GM23338 (cell line): ENCODE measurements around the gene PPP2R5A. TPM values are rescaled to one million over a fixed set of nuclear protein-coding genes. Genes with fewer than 3 reads are reported as not detected.
A peak's percentile ranks its signal among the peaks of the same experiment; 100 is the strongest.

ENCODE experiments used
- ATAC-seq: fragments of 200-7000 bp; cut with Tn5 transposase; 3 replicates; pipeline ENCODE4 v1.9.1; 2020
- DNase-seq: peaks from one replicate; pipeline ENCODE4 v3.0.0-alpha.2; 2015; ENCODE audit warnings: low spot score
- H2AFZ ChIP-seq: fragments of 200-600 bp; sonication (generic); 2 replicates; pipeline ENCODE4 v1.8.0; 2016; ENCODE audit warnings: antibody characterized with exemption, mild to moderate bottlenecking, moderate library complexity
- H3F3A ChIP-seq: fragments of 200-600 bp; sonication (generic); replicated peaks from 2 replicates; pipeline ENCODE4 v1.8.0; 2017; ENCODE audit warnings: antibody characterized with exemption, mixed run types, low read depth
- H3K27ac ChIP-seq: fragments of 200-600 bp; sonication (generic); 2 replicates; pipeline ENCODE4 v1.6.1; 2016; ENCODE audit warnings: low read depth
- H3K27me3 ChIP-seq: fragments of 200-600 bp; sonication (generic); 2 replicates; pipeline ENCODE4 v1.8.0; 2016; ENCODE audit warnings: mild to moderate bottlenecking, mixed run types, moderate library complexity; ENCODE audit not compliant: insufficient read depth
- H3K36me3 ChIP-seq: fragments of 200-600 bp; sonication (generic); 2 replicates; pipeline ENCODE4 v1.8.0; 2016; ENCODE audit warnings: mild to moderate bottlenecking; ENCODE audit not compliant: insufficient read depth
- H3K4me1 ChIP-seq: fragments of 200-600 bp; sonication (generic); 2 replicates; pipeline ENCODE4 v1.8.0; 2016; ENCODE audit warnings: mild to moderate bottlenecking, moderate library complexity; ENCODE audit not compliant: insufficient read depth
- H3K4me2 ChIP-seq: fragments of 200-600 bp; sonication (generic); 2 replicates; pipeline ENCODE4 v1.7.1; 2017; ENCODE audit warnings: mixed run types
- H3K4me3 ChIP-seq: fragments of 200-600 bp; sonication (generic); 2 replicates; pipeline ENCODE4 v1.6.1; 2016; ENCODE audit warnings: mixed run types
- H3K79me2 ChIP-seq: fragments of 200-600 bp; sonication (generic); replicated peaks from 2 replicates; pipeline ENCODE4 v1.8.0; 2017; ENCODE audit warnings: mild to moderate bottlenecking; ENCODE audit not compliant: insufficient read depth
- H3K9me2 ChIP-seq: fragments of 200-600 bp; sonication (generic); 2 replicates; pipeline ENCODE4 v1.8.0; 2017; ENCODE audit not compliant: insufficient read depth
- H4K20me1 ChIP-seq: fragments of 200-600 bp; sonication (generic); replicated peaks from 2 replicates; pipeline ENCODE4 v1.8.0; 2017; ENCODE audit warnings: mild to moderate bottlenecking; ENCODE audit not compliant: insufficient read depth
- H3K27ac Mint-ChIP-seq: 2 replicates; pipeline ENCODE4 v1.8.0; 2020; ENCODE audit warnings: inconsistent platforms, mild to moderate bottlenecking, moderate library complexity, mixed read lengths
- H3K27me3 Mint-ChIP-seq: 3 replicates; pipeline ENCODE4 v1.8.0; 2022; ENCODE audit warnings: low read depth, mild to moderate bottlenecking, moderate library complexity, mixed read lengths, inconsistent platforms; ENCODE audit not compliant: insufficient read depth, poor library complexity
- H3K36me3 Mint-ChIP-seq: 3 replicates; pipeline ENCODE4 v1.8.0; 2021; ENCODE audit warnings: low read depth, mild to moderate bottlenecking, inconsistent platforms, moderate library complexity, mixed read lengths
- H3K4me1 Mint-ChIP-seq: 3 replicates; pipeline ENCODE4 v1.8.0; 2020; ENCODE audit warnings: mild to moderate bottlenecking, inconsistent platforms, mixed read lengths
- H3K4me3 Mint-ChIP-seq: 3 replicates; pipeline ENCODE4 v1.8.0; 2021; ENCODE audit warnings: moderate library complexity, mild to moderate bottlenecking, inconsistent platforms, mixed read lengths
- H3K9me3 Mint-ChIP-seq: 3 replicates; pipeline ENCODE4 v1.8.0; 2020; ENCODE audit warnings: moderate library complexity, mild to moderate bottlenecking, inconsistent platforms, mixed read lengths
- CREB1 ChIP-seq: fragments of 250-450 bp; sonication (Bioruptor Pico); IDR thresholded peaks from 2 replicates; pipeline ENCODE4 v1.5.0; 2020; ENCODE audit warnings: low read depth, mild to moderate bottlenecking, moderate library complexity
- EZH2 ChIP-seq: fragments of 200-600 bp; sonication (generic); IDR thresholded peaks from one replicate; pipeline ENCODE4 v1.8.0; 2017; ENCODE audit warnings: antibody characterized with exemption, mild to moderate bottlenecking, low read depth; ENCODE audit not compliant: unreplicated experiment
- EZH2phosphoT487 ChIP-seq: fragments of 200-600 bp; sonication (generic); IDR thresholded peaks from one replicate; pipeline ENCODE4 v1.8.1; 2018; ENCODE audit warnings: antibody characterized with exemption; ENCODE audit not compliant: unreplicated experiment
- JUNB ChIP-seq: IDR thresholded peaks from one replicate; pipeline ENCODE4 v1.6.1; 2016; ENCODE audit warnings: antibody characterized with exemption; ENCODE audit not compliant: unreplicated experiment
- NANOG ChIP-seq: IDR thresholded peaks from 2 replicates; pipeline ENCODE4 v1.6.1; 2016; ENCODE audit warnings: antibody characterized with exemption, borderline replicate concordance
- POLR2AphosphoS5 ChIP-seq: IDR thresholded peaks from 2 replicates; pipeline ENCODE4 v1.6.1; 2016; ENCODE audit warnings: antibody characterized with exemption, low read depth
- STAT1 ChIP-seq: IDR thresholded peaks from one replicate; pipeline ENCODE4 v1.6.1; 2016; ENCODE audit warnings: antibody characterized with exemption; ENCODE audit not compliant: unreplicated experiment
- ZNF114 ChIP-seq: fragments of 250-450 bp; sonication (Bioruptor Pico); IDR thresholded peaks from 2 replicates; pipeline ENCODE4 v1.5.0; 2020; ENCODE audit warnings: mild to moderate bottlenecking, moderate library complexity
- ZNF331 ChIP-seq: fragments of 250-450 bp; sonication (Bioruptor Pico); IDR thresholded peaks from 2 replicates; pipeline ENCODE4 v1.5.0; 2020; ENCODE audit warnings: low read depth, mild to moderate bottlenecking, moderate library complexity
- ZNF462 ChIP-seq: fragments of 250-450 bp; sonication (Bioruptor Pico); IDR thresholded peaks from 2 replicates; pipeline ENCODE4 v1.5.0; 2020; ENCODE audit warnings: mild to moderate bottlenecking, moderate library complexity
- polyA plus RNA-seq: library from polyadenylated mRNA; unstranded; fragments of >200 nt; fragmentation: Nextera tagmentation; extraction: Ambion mirVana; gene quantifications from 2 replicates; pipeline ENCODE4 v1.2.1, GENCODE V29; 2016
- total RNA-seq: library from RNA; depleted of rRNA; stranded (reverse); fragments of >200 nt; shearing (Covaris generic); gene quantifications from 2 replicates; pipeline ENCODE4 v1.2.3, GENCODE V29; 2014
- TF ChIP-seq, protein P1 (sequence below): IDR thresholded peaks from 2 replicates; pipeline ENCODE4 v1.6.1; 2016; ENCODE audit warnings: antibody characterized with exemption
- TF ChIP-seq, protein P2 (sequence below), 2 experiments: fragments of 200-600 bp in 1 of 2; sonication (generic) in 1 of 2; conservative IDR thresholded peaks; 2 replicates each; pipeline versions ENCODE4 v1.5.1 to v1.6.1; 2016 to 2017; ENCODE audit warnings: antibody characterized with exemption in 2 of 2, low read depth in 2 of 2, mild to moderate bottlenecking in 2 of 2, moderate library complexity in 1 of 2
- TF ChIP-seq, protein P3 (sequence below): IDR thresholded peaks from one replicate; pipeline ENCODE4 v1.6.1; 2018; ENCODE audit warnings: antibody characterized with exemption; ENCODE audit not compliant: unreplicated experiment

Gene PPP2R5A
- total and polyA plus RNA-seq, 2 experiments from 2014 or later = 16.2 to 43.5 TPM

- Histone ChIP-seq H3K9me2 (no peaks in the 10 kb centered on the region; the same call in 1 of the 2 replicates), H3K4me2 (peak overlapping the region; percentile 47; the same call in 1 of the 2 replicates), H3K27me3 (no peaks in the 10 kb centered on the region), H4K20me1 (no peaks in the 10 kb centered on the region), H3K79me2 (no peaks in the 10 kb centered on the region), H2AFZ (peak overlapping the region; percentile 44), H3K4me1 (peaks cover 10% of the 10 kb centered on the region; the same call in 1 of the 2 replicates), H3F3A (no peaks in the 10 kb centered on the region), H3K4me3 (no peak overlapping the region), H3K36me3 (no peaks in the 10 kb centered on the region), H3K27ac (no peak overlapping the region)
- Mint-ChIP-seq H3K4me3 (no peak overlapping the region), H3K27me3 (no peaks in the 10 kb centered on the region), H3K36me3 (no peaks in the 10 kb centered on the region), H3K9me3 (no peaks in the 10 kb centered on the region; the same call in 2 of the 3 replicates), H3K27ac (0 out of 2 replicates have a peak overlapping the region, but pooled peaks have one; percentile 24), H3K4me1 (peaks cover 14% of the 10 kb centered on the region)
- DNase-seq = no peak
- no peak for TF ChIP-seq ZNF331 (CRISPR knock-in tag)
- no peak for TF ChIP-seq STAT1
- no peak for TF ChIP-seq EZH2
- TF ChIP-seq ZNF462 (CRISPR knock-in tag) = no peak
- TF ChIP-seq, protein P1, sequence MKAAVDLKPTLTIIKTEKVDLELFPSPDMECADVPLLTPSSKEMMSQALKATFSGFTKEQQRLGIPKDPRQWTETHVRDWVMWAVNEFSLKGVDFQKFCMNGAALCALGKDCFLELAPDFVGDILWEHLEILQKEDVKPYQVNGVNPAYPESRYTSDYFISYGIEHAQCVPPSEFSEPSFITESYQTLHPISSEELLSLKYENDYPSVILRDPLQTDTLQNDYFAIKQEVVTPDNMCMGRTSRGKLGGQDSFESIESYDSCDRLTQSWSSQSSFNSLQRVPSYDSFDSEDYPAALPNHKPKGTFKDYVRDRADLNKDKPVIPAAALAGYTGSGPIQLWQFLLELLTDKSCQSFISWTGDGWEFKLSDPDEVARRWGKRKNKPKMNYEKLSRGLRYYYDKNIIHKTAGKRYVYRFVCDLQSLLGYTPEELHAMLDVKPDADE = no peak
- no peak for TF ChIP-seq EZH2phosphoT487
- no peak for TF ChIP-seq JUNB
- no peak for TF ChIP-seq CREB1 (CRISPR knock-in tag)
- no peak for TF ChIP-seq ZNF114 (CRISPR knock-in tag)
- TF ChIP-seq, protein P2, sequence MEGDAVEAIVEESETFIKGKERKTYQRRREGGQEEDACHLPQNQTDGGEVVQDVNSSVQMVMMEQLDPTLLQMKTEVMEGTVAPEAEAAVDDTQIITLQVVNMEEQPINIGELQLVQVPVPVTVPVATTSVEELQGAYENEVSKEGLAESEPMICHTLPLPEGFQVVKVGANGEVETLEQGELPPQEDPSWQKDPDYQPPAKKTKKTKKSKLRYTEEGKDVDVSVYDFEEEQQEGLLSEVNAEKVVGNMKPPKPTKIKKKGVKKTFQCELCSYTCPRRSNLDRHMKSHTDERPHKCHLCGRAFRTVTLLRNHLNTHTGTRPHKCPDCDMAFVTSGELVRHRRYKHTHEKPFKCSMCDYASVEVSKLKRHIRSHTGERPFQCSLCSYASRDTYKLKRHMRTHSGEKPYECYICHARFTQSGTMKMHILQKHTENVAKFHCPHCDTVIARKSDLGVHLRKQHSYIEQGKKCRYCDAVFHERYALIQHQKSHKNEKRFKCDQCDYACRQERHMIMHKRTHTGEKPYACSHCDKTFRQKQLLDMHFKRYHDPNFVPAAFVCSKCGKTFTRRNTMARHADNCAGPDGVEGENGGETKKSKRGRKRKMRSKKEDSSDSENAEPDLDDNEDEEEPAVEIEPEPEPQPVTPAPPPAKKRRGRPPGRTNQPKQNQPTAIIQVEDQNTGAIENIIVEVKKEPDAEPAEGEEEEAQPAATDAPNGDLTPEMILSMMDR (conservative IDR thresholded peaks at IDR 0.05; ENCODE audit: low read depth in 2 of 2) = no peak
- no peak for TF ChIP-seq POLR2AphosphoS5
- no peak for TF ChIP-seq NANOG
- TF ChIP-seq, protein P3, sequence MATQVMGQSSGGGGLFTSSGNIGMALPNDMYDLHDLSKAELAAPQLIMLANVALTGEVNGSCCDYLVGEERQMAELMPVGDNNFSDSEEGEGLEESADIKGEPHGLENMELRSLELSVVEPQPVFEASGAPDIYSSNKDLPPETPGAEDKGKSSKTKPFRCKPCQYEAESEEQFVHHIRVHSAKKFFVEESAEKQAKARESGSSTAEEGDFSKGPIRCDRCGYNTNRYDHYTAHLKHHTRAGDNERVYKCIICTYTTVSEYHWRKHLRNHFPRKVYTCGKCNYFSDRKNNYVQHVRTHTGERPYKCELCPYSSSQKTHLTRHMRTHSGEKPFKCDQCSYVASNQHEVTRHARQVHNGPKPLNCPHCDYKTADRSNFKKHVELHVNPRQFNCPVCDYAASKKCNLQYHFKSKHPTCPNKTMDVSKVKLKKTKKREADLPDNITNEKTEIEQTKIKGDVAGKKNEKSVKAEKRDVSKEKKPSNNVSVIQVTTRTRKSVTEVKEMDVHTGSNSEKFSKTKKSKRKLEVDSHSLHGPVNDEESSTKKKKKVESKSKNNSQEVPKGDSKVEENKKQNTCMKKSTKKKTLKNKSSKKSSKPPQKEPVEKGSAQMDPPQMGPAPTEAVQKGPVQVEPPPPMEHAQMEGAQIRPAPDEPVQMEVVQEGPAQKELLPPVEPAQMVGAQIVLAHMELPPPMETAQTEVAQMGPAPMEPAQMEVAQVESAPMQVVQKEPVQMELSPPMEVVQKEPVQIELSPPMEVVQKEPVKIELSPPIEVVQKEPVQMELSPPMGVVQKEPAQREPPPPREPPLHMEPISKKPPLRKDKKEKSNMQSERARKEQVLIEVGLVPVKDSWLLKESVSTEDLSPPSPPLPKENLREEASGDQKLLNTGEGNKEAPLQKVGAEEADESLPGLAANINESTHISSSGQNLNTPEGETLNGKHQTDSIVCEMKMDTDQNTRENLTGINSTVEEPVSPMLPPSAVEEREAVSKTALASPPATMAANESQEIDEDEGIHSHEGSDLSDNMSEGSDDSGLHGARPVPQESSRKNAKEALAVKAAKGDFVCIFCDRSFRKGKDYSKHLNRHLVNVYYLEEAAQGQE = no peak
- ATAC-seq = no peak
Measured at GRCh38 chr1:212260557-212261355, 24.5 kb upstream of the PPP2R5A start.
